K562 (cell line): ENCODE measurements around the gene NXT1. TPM values are rescaled to one million over a fixed set of nuclear protein-coding genes. Genes with fewer than 3 reads are reported as not detected.

ENCODE experiments used
- ATAC-seq: fragments of 200-7000 bp; cut with Tn5 transposase; 3 replicates; pipeline ENCODE4 v1.9.1; 2020; ENCODE audit warnings: moderate library complexity
- BruUV-seq: library from RNA; stranded (reverse); fragments of 400-500 nt; replicated peaks from 2 replicates; lab custom pipeline; 2021; lab: Mats Ljungman, UMichigan
- CTCF ChIA-PET: fragments of 300-600 bp; formaldehyde crosslinking; extraction: SDS; loops from one replicate; lab custom pipeline; 2021; ENCODE audit warnings: low intra/inter-chr PET ratio; lab: Yijun Ruan, JAX
- POLR2A ChIA-PET: fragments of 300-600, 350-650 bp; sonication (Branson Sonifier 250); formaldehyde crosslinking; extraction: SDS; loops from one replicate; lab custom pipeline; 2021; ENCODE audit warnings: antibody characterized with exemption, inconsistent platforms; lab: Yijun Ruan, JAX
- DNase-seq, 4 experiments: peaks; one replicate each; pipeline versions ENCODE4 v3.0.0 to v3.0.0-alpha.2; 2011 to 2018; ENCODE audit warnings: low spot score in 3 of 4, mixed read lengths in 3 of 4; ENCODE audit errors: extremely low read depth in 1 of 4
- FAIRE-seq: peaks from 2 replicates; lab custom pipeline; 2011; peaks lifted over from hg19 to GRCh38; lab: Jason Lieb, UNC
- H2AFZ ChIP-seq: 2 replicates; pipeline ENCODE4 v1.6.0; 2011; ENCODE audit warnings: low read depth, low read length, control low read depth, inconsistent platforms
- H3K27ac ChIP-seq: fragments of 200-600 bp; 3 replicates; pipeline ENCODE4 v1.8.0; 2011; ENCODE audit warnings: low read depth, mild to moderate bottlenecking, control low read depth, inconsistent platforms, low read length, moderate library complexity, mixed read lengths; ENCODE audit errors: extremely low read depth
- H3K27me3 ChIP-seq, 2 experiments: fragments of 300-600 bp in 1 of 2; 2 replicates in 1 of 2; 3 replicates in 1 of 2; pipeline versions ENCODE4 v1.6.0 to v1.8.0; 2011; ENCODE audit warnings: inconsistent platforms in 2 of 2, low read length in 2 of 2, mild to moderate bottlenecking in 1 of 2, mixed read lengths in 1 of 2, moderate library complexity in 1 of 2; ENCODE audit not compliant: control insufficient read depth in 2 of 2, insufficient read depth in 2 of 2
- H3K36me3 ChIP-seq: fragments of 300-600 bp; 3 replicates; pipeline ENCODE4 v1.8.0; 2011; ENCODE audit warnings: mild to moderate bottlenecking, low read length, inconsistent platforms; ENCODE audit not compliant: control insufficient read depth, insufficient read depth
- H3K4me1 ChIP-seq, 2 experiments: fragments of 200-600 bp in 1 of 2; replicated peaks in 1 of 2; 2 replicates in 1 of 2; 3 replicates in 1 of 2; pipeline versions ENCODE4 v1.5.1 to v1.8.0; 2011; ENCODE audit warnings: inconsistent platforms in 2 of 2, low read length in 2 of 2, mild to moderate bottlenecking in 1 of 2, mixed read lengths in 1 of 2, moderate library complexity in 1 of 2; ENCODE audit not compliant: control insufficient read depth in 2 of 2, insufficient read depth in 2 of 2
- H3K4me2 ChIP-seq: 2 replicates; pipeline ENCODE4 v1.6.1; 2011; ENCODE audit warnings: low read length, control low read depth, inconsistent platforms, mixed read lengths; ENCODE audit not compliant: insufficient read depth
- H3K4me3 ChIP-seq: fragments of 200-600 bp; sonication (generic), shearing (Covaris generic); 2 replicates; pipeline ENCODE4 v1.5.1; 2016; ENCODE audit warnings: control low read depth, inconsistent platforms
- H3K79me2 ChIP-seq: fragments of 200-600 bp; 3 replicates; pipeline ENCODE4 v1.8.0; 2011; ENCODE audit warnings: low read length, inconsistent platforms; ENCODE audit not compliant: control insufficient read depth, insufficient read depth
- H3K9ac ChIP-seq, 2 experiments: 2 replicates each; pipeline versions ENCODE4 v1.6.0 to v1.6.1; 2011; ENCODE audit warnings: low read depth in 2 of 2, low read length in 2 of 2, control low read depth in 1 of 2, inconsistent platforms in 1 of 2, mild to moderate bottlenecking in 1 of 2, mixed read lengths in 1 of 2; ENCODE audit not compliant: insufficient read depth in 1 of 2
- H3K9me1 ChIP-seq: one replicate; pipeline ENCODE4 v1.6.0; 2011; ENCODE audit warnings: inconsistent platforms, mild to moderate bottlenecking, low read length, moderate library complexity; ENCODE audit not compliant: control insufficient read depth, insufficient read depth
- H3K9me3 ChIP-seq: replicated peaks from 2 replicates; pipeline ENCODE4 v1.5.1; 2011; ENCODE audit warnings: low read depth, low read length, inconsistent platforms; ENCODE audit not compliant: control insufficient read depth, insufficient read depth
- H4K20me1 ChIP-seq: replicated peaks from 2 replicates; pipeline ENCODE4 v1.6.1; 2011; ENCODE audit warnings: low read length, inconsistent platforms, mixed read lengths; ENCODE audit not compliant: control insufficient read depth, insufficient read depth
- BCLAF1 ChIP-seq, 2 experiments: fragments of 450-650 bp in 1 of 2; IDR thresholded peaks; 2 replicates each; pipeline ENCODE4 v1.6.1; 2011 to 2017; ENCODE audit warnings: low read depth in 2 of 2, antibody characterized with exemption in 1 of 2, borderline replicate concordance in 1 of 2, low read length in 1 of 2, mild to moderate bottlenecking in 1 of 2, mixed read lengths in 1 of 2; ENCODE audit not compliant: control insufficient read depth in 1 of 2
- CBX3 ChIP-seq, 2 experiments: IDR thresholded peaks; 1 replicate in 1 of 2; 2 replicates in 1 of 2; pipeline ENCODE4 v1.6.1; 2012; ENCODE audit warnings: inconsistent platforms in 2 of 2, low read length in 2 of 2, borderline replicate concordance in 1 of 2, control low read depth in 1 of 2
- CHD1 ChIP-seq: fragments of 200-600 bp; sonication (generic); IDR thresholded peaks from one replicate; pipeline ENCODE4 v1.6.1; 2012; ENCODE audit warnings: mild to moderate bottlenecking, moderate library complexity, low read length, inconsistent platforms
- FOXK1 ChIP-seq: sonication (generic); formaldehyde crosslinking; IDR thresholded peaks from 2 replicates; pipeline ENCODE4 v1.8.0; 2022; ENCODE audit warnings: missing genetic modification reagents, mild to moderate bottlenecking, borderline replicate concordance
- GATA2 ChIP-seq: sonication (generic); formaldehyde crosslinking; IDR thresholded peaks from 2 replicates; pipeline ENCODE4 v1.4.0; 2020; ENCODE audit warnings: mild to moderate bottlenecking, missing genetic modification reagents
- KLF6 ChIP-seq: fragments of 250-450 bp; sonication (Bioruptor Pico); IDR thresholded peaks from 2 replicates; pipeline ENCODE4 v1.4.0; 2020; ENCODE audit warnings: mild to moderate bottlenecking, moderate library complexity, borderline replicate concordance
- MAFF ChIP-seq: IDR thresholded peaks from 2 replicates; pipeline ENCODE4 v1.6.1; 2012; ENCODE audit warnings: low read length, improper control_type of control experiment
- MEF2D ChIP-seq: conservative IDR thresholded peaks from 2 replicates; pipeline ENCODE4 v1.6.1; 2016; ENCODE audit warnings: low read depth, missing genetic modification characterization, missing compliant biosample characterization
- MTF1 ChIP-seq: fragments of 250-450 bp; sonication (Bioruptor Pico); IDR thresholded peaks from 2 replicates; pipeline ENCODE4 v1.9.0; 2021; ENCODE audit warnings: moderate library complexity, mild to moderate bottlenecking, inconsistent platforms, borderline replicate concordance
- NCOA2 ChIP-seq, 2 experiments: fragments of 450-650 bp; IDR thresholded peaks; 2 replicates each; pipeline ENCODE4 v1.6.1; 2018; ENCODE audit warnings: mild to moderate bottlenecking in 2 of 2, moderate library complexity in 1 of 2; ENCODE audit not compliant: partially characterized antibody in 2 of 2
- RHOXF2B ChIP-seq: fragments of 250-450 bp; sonication (Bioruptor Pico); conservative IDR thresholded peaks from 2 replicates; pipeline ENCODE4 v1.5.1; 2021
- SIN3B ChIP-seq: fragments of 450-650 bp; IDR thresholded peaks from 2 replicates; pipeline ENCODE4 v1.6.1; 2017; ENCODE audit warnings: low read depth, mild to moderate bottlenecking, moderate library complexity
- U2AF1 ChIP-seq: fragments of 200-400 bp; formaldehyde crosslinking; optimal IDR thresholded peaks from 2 replicates; pipeline ENCODE3; 2017; ENCODE audit warnings: mild to moderate bottlenecking, low read depth, low read length, moderate library complexity
- ZBTB26 ChIP-seq: fragments of 450-650 bp; formaldehyde crosslinking; IDR thresholded peaks from 2 replicates; pipeline ENCODE4 v1.4.0; 2022; ENCODE audit warnings: missing genetic modification characterization
- ZKSCAN8 ChIP-seq: fragments of 200-800 bp; sonication (Bioruptor generic); IDR thresholded peaks from 2 replicates; pipeline ENCODE4 v1.6.1; 2016; ENCODE audit warnings: missing genetic modification characterization, missing compliant biosample characterization
- ZNF354B ChIP-seq: fragments of 250-450 bp; sonication (Bioruptor Pico); IDR thresholded peaks from 2 replicates; pipeline ENCODE4 v1.4.0; 2020
- ZNF507 ChIP-seq: conservative IDR thresholded peaks from 2 replicates; pipeline ENCODE4 v1.6.1; 2017; ENCODE audit warnings: missing genetic modification characterization, missing compliant biosample characterization
- ZNF764 ChIP-seq: fragments of 250-450 bp; sonication (Bioruptor Pico); IDR thresholded peaks from 2 replicates; pipeline ENCODE4 v1.4.0; 2020; ENCODE audit warnings: low read depth, mild to moderate bottlenecking, moderate library complexity
- ZSCAN29 ChIP-seq: fragments of 450-650 bp; IDR thresholded peaks from 2 replicates; pipeline ENCODE4 v1.6.1; 2017
- WGBS: fragments of 100-300 bp; shearing (Covaris generic); methylation state at CpG from one replicate; pipeline ENCODE4 v1.1.6; 2016; ENCODE audit warnings: low coverage, mixed read lengths; ENCODE audit not compliant: insufficient coverage; ENCODE audit errors: missing lambda C conversion rate; 5-methylcytosine and 5-hydroxymethylcytosine counted together
- in situ Hi-C: fragments of 300-500 bp; cut with MboI; formaldehyde crosslinking; loops from 4 replicates; pipeline ENCODE4 v1.15.0; 2018; ENCODE audit warnings: inconsistent platforms, mixed read lengths
- intact Hi-C: fragments of 100-400 bp; cut with micrococcal nuclease; formaldehyde crosslinking; loops from 2 replicates; pipeline ENCODE4 v1.14.2; 2022
- polyA plus RNA-seq, 8 experiments: library from polyadenylated mRNA; depleted of rRNA in 4 of 8; stranded (reverse) in 5 of 8; unstranded in 3 of 8; fragments of >200 nt; fragmentation: Nextera tagmentation in 2 of 8; fragmentation: Illumina TruSeq in 1 of 8; extraction: Ambion mirVana in 2 of 8; extraction: Trizol in 1 of 8; gene quantifications; 2 replicates each; pipeline versions ENCODE4 v1.2.1 to v1.2.3, GENCODE V29; 2011 to 2014; ENCODE audit warnings: inconsistent platforms in 1 of 8, missing spikeins in 1 of 8
- total RNA-seq, 7 experiments: library from RNA; depleted of rRNA in 6 of 7; stranded (reverse); fragments of >200 nt in 6 of 7; fragmentation: Illumina TruSeq in 2 of 7; extraction: Trizol in 2 of 7; gene quantifications; 2 replicates each; pipeline versions ENCODE4 v1.2.1 to v1.2.3, GENCODE V29; 2011 to 2021; ENCODE audit warnings: low replicate concordance in 1 of 7

NXT1 gene
- total and polyA plus RNA-seq, 9 of the 15 experiments (the other 6 are each of a cell fraction or from before 2014, with no cell fraction given): 7.7 to 50.9 (median 35.6) TPM

GRCh38 chr20:23339986-23340385, 10.6 kb upstream of the NXT1 start:
- H3K9me3 ChIP-seq: no peaks in the 10 kb centered on the region
- H3K9ac ChIP-seq: no peak overlapping the region
- H3K79me2 ChIP-seq: no peaks in the 10 kb centered on the region
- H3K4me3 ChIP-seq: no peak overlapping the region
- intact Hi-C loops (loop anchor here (2.0 to 10.0 kb wide), 3 partner anchors 103 to 649 kb away; no protein-coding TSS in a partner anchor), in situ Hi-C loops (loop anchor here (10.0 kb wide), 1 partner anchor 285 kb away; no protein-coding TSS in a partner anchor)
- H2AFZ ChIP-seq: no peak overlapping the region
- no peaks in the 10 kb centered on the region for H3K9me1 ChIP-seq
- POLR2A ChIA-PET: interaction anchor here (1.2 to 1.5 kb wide), 3 partner anchors 10 to 289 kb away, joined by 4 to 14 read pairs (median 5); partner anchors contain the start of gene NXT1
- H3K27ac ChIP-seq: no peak overlapping the region
- no peak overlapping the region for H3K4me2 ChIP-seq
- DNase-seq (no peak), ATAC-seq (no peak), FAIRE-seq (no peak)
- WGBS: 49% methylated on average over 9 of the region's 13 CpGs
- no peaks in the 10 kb centered on the region for H3K27me3 ChIP-seq
- peaks cover 0 to 3% of the 10 kb centered on the region in 2 experiments; a peak in 2 of 5 replicates for H3K4me1 ChIP-seq
- BruUV-seq: no TSS peak
- no peaks in the 10 kb centered on the region for H3K36me3 ChIP-seq
- TF ChIP-seq ZBTB26 (CRISPR knock-in tag): no peak
- no peak for TF ChIP-seq SIN3B
- no peak for TF ChIP-seq NCOA2 (IDR thresholded peaks at IDR 0.05; ENCODE audit: partially characterized antibody in 2 of 2)
- no peak for TF ChIP-seq ZSCAN29
- no peak for TF ChIP-seq ZNF354B (CRISPR knock-in tag)
- TF ChIP-seq KLF6 (CRISPR knock-in tag): no peak
- no peak for TF ChIP-seq U2AF1
- no peak for TF ChIP-seq BCLAF1 (IDR thresholded peaks at IDR 0.05; ENCODE audit: borderline replicate concordance in 1 of 2, control insufficient read depth in 1 of 2, low read depth in 2 of 2, low read length in 1 of 2)
- no peak for TF ChIP-seq ZNF507 (tag)
- no peak for TF ChIP-seq ZNF764 (CRISPR knock-in tag)
- no peak for TF ChIP-seq CBX3 (IDR thresholded peaks at IDR 0.05; ENCODE audit: borderline replicate concordance in 1 of 2, low read length in 2 of 2)
- TF ChIP-seq GATA2: no peak
- no peak for TF ChIP-seq MEF2D (tag)
- TF ChIP-seq FOXK1 (CRISPR knock-in tag): no peak
- no peak for TF ChIP-seq MAFF
- TF ChIP-seq CHD1: no peak
- no peak for TF ChIP-seq MTF1 (CRISPR knock-in tag)
- TF ChIP-seq ZKSCAN8 (CRISPR knock-in tag): no peak
- TF ChIP-seq RHOXF2B (CRISPR knock-in tag): no peak
- H4K20me1 ChIP-seq: no peaks in the 10 kb centered on the region
- CTCF ChIA-PET: interaction anchor here (0.6 to 2.2 kb wide), 3 partner anchors 290 to 1002 kb away, joined by 3 to 12 read pairs (median 7); no protein-coding TSS in a partner anchor
